ENCODE measurements around the gene CCNI2.
A peak's percentile ranks its signal among the peaks of the same experiment; 100 is the strongest.

CCNI2 gene

GRCh38 chr5:132746954-132747615, at the start of gene CCNI2:
Gene CCNI2, plus strand, starts transcription at chr5:132747426. Its CDS starts 70 bp downstream, at chr5:132747496.
- peaks cover 0 to 42% of the 10 kb centered on the region in 2 donors for H3K27me3 ChIP-seq
- H3K9me3 ChIP-seq, result no peaks in the 10 kb centered on the region
- peak in 1 of 2 experiments; percentile 17 for TF ChIP-seq CTCF (IDR thresholded peaks at IDR 0.05)
- no peak within 1 kb of the TSS for H3K27ac ChIP-seq
- intact Hi-C loops (cut with DNase I; ENCODE audit: low total_unique reads), result no loop called here
- DNase-seq, result no peak
- H3K4me3 ChIP-seq, result peak within 1 kb of the TSS; percentile 43 to 49
- no peaks in the 10 kb centered on the region for H3K36me3 ChIP-seq
- H3K4me1 ChIP-seq, result peaks cover 0 to 15% (median 9%) of the 10 kb centered on the region in 4 donors

GRCh38 chr5:132704875-132705274, 42.4 kb upstream of the CCNI2 start:
- no peak for TF ChIP-seq CTCF (IDR thresholded peaks at IDR 0.05)
- Histone ChIP-seq H3K9me3 (no peaks in the 10 kb centered on the region), H3K27ac (no peak overlapping the region), H3K4me1 (no peaks in the 10 kb centered on the region), H3K36me3 (peaks cover 12 to 36% (median 27%) of the 10 kb centered on the region in 3 donors), H3K27me3 (no peaks in the 10 kb centered on the region), H3K4me3 (no peak overlapping the region)
- intact Hi-C loops (cut with DNase I; ENCODE audit: low total_unique reads), result no loop called here
- no peak for DNase-seq

GRCh38 chr5:132708645-132709044, 38.6 kb upstream of the CCNI2 start:
- Histone ChIP-seq H3K27me3 (no peaks in the 10 kb centered on the region), H3K9me3 (no peaks in the 10 kb centered on the region), H3K36me3 (peaks cover 0 to 16% (median 3%) of the 10 kb centered on the region in 3 donors), H3K27ac (no peak overlapping the region), H3K4me3 (no peak overlapping the region), H3K4me1 (no peaks in the 10 kb centered on the region)
- DNase-seq, result no peak
- intact Hi-C loops (cut with DNase I; ENCODE audit: low total_unique reads), result no loop called here
- no peak for TF ChIP-seq CTCF (IDR thresholded peaks at IDR 0.05)

- intact Hi-C loops (cut with DNase I; ENCODE audit: low total_unique reads), result no loop called here
- Histone ChIP-seq H3K4me1 (peaks cover 0 to 8% (median 0%) of the 10 kb centered on the region in 4 donors), H3K9me3 (no peaks in the 10 kb centered on the region), H3K36me3 (peaks cover 2 to 22% (median 3%) of the 10 kb centered on the region in 3 donors), H3K27me3 (no peaks in the 10 kb centered on the region), H3K4me3 (no peak overlapping the region), H3K27ac (no peak overlapping the region)
- TF ChIP-seq CTCF (IDR thresholded peaks at IDR 0.05), result peak; percentile 43 to 47
- DNase-seq, result no peak
These were observed 32.5 kb upstream of the CCNI2 start for GRCh38 chr5:132714456-132715307.

GRCh38 chr5:132718544-132719312, 28.5 kb upstream of the CCNI2 start:
- no peak overlapping the region for H3K4me3 ChIP-seq
- peaks cover 0 to 11% (median 6%) of the 10 kb centered on the region in 3 donors for H3K36me3 ChIP-seq
- H3K27ac ChIP-seq, result no peak overlapping the region
- H3K27me3 ChIP-seq, result no peaks in the 10 kb centered on the region
- peaks cover 0 to 8% (median 0%) of the 10 kb centered on the region in 4 donors for H3K4me1 ChIP-seq
- TF ChIP-seq CTCF (IDR thresholded peaks at IDR 0.05), result no peak
- no peaks in the 10 kb centered on the region for H3K9me3 ChIP-seq
- DNase-seq, result no peak
- intact Hi-C loops (cut with DNase I; ENCODE audit: low total_unique reads), result no loop called here

All from tibial artery (tissue), 4 donors.